HUDEP-2 (cell line): ENCODE results near the gene CEP135.
"Not testable (repeated sequence)": the region's sequence is repeated elsewhere in the genome, so short reads cannot be mapped to it uniquely, and the experiment has no call there.

Source experiments
- DNase-seq, 76 experiments: peaks; one replicate each; lab custom pipeline; 2025; ENCODE audit not compliant: unreplicated experiment in 76 of 76; lab: John Stamatoyannopoulos, UW

CEP135 gene

GRCh38 chr4:56062526-56063145 is 113.9 kb downstream of the CEP135 start:
- no peak for DNase-seq

- DNase-seq = no peak
Measured at GRCh38 chr4:56066493-56066892, 117.7 kb downstream of the CEP135 start.

DNA sequence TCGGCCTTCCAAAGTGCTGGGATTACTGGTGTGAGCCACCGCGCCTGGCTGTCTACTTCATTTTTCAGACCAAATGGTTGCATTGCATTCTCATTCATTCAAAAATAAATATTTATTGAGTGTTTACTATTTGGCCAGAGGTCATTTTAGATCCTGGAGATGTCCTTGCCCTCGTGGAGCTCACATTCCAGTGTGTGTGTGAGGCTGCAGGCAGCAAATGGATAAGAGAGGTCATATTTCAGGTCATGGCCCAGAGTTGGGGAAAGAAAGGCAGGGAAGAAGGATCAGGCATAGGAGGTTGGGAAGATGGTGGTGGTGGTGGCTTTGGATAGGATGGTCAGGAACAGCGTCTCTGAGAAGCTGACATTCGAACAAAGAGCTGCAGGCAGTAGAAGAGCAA is 119.1 kb downstream of the CEP135 start:
- DNase-seq = no peak

DNA sequence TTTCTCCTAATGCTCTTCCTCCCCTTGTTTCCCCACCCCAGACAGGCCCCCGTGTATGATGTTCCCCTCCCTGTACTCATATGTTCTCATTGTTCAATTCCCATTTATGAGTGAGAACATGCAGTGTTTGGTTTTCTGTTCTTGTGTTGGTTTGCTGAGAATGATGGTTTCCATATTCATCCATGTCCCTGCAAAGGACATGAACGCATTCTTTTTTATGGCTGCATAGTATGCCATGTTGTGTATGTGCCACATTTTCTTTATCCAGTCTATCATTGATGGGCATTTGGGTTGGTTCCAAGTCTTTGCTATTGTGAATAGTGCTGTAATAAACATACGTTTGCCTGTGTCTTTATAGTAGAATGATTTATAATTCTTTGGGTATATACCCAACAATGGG is 124.0 kb downstream of the CEP135 start:
- DNase-seq = not testable (repeated sequence)

DNA sequence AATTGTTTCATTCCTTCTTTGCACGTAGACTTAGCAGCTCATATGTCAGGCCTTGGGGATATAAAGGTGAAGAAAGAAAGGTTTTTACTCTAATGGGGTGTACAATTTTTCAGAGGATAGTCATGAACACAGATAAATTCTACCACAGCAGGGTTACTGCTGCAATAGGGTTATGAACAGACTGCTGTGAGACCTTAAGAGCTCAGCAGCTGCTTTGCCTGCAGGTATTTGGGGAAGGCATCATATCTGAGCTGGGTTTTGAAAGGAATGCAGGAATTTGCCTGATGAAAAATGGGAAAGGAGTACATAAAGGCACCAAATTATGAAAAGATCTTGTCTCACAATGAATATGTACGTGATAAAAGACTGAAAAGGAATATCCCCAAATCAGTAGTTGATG is 128.9 kb downstream of the CEP135 start:
- DNase-seq = no peak

GRCh38 chr4:56078866-56079265 is 130.1 kb downstream of the CEP135 start:
- no peak for DNase-seq

DNA sequence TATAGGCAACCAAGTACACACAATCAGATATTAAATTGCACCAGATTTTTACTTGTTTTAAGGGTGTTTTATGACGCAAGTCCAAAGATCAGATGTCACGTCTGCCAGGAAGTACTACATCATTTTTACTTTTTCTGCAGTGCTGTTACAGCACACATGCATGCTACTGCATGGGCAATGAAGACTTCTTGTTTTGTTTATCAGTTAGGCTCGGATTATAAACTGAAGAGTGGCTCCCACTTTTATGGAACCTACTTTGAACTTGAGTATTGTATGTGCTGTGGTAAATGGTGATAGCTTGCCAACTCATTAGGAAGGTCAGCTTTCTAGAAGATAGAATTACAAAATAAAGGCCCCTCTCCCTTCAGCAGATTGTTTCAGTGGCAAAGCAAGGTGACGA is 131.6 kb downstream of the CEP135 start:
- DNase-seq = no peak

- no peak for DNase-seq
Measured at GRCh38 chr4:56082829-56083228, 134.1 kb downstream of the CEP135 start.
